ENCODE measurements around the gene PNKD.

The PNKD gene

GRCh38 chr2:218345491-218346236 lies 75.3 kb downstream of the PNKD start:
- DNase-seq = no peak

- DNase-seq = no peak
Observed at GRCh38 chr2:218347172-218347571, 76.9 kb downstream of the PNKD start.

- no peak for DNase-seq
Observed at GRCh38 chr2:218354045-218354444, 83.7 kb downstream of the PNKD start.

- DNase-seq = no peak
Observed at GRCh38 chr2:218354850-218355443, 84.6 kb downstream of the PNKD start.

GRCh38 chr2:218357236-218358177 lies 87.2 kb downstream of the PNKD start:
- no peak for DNase-seq

- DNase-seq = no peak
Observed at GRCh38 chr2:218360453-218360852, 90.1 kb downstream of the PNKD start.

- DNase-seq = no peak
Observed at GRCh38 chr2:218362606-218363005, 92.3 kb downstream of the PNKD start.

- DNase-seq = no peak
Observed at GRCh38 chr2:218363736-218364135, 93.4 kb downstream of the PNKD start.

- no peak for DNase-seq
Observed at GRCh38 chr2:218364196-218364595, 93.9 kb downstream of the PNKD start.

- no peak for DNase-seq
Observed at GRCh38 chr2:218366621-218367414, 96.5 kb downstream of the PNKD start.

- no peak for DNase-seq
Observed at GRCh38 chr2:218367415-218368149, 97.3 kb downstream of the PNKD start.

GRCh38 chr2:218368150-218368528 lies 97.8 kb downstream of the PNKD start:
- no peak for DNase-seq

- peak; percentile 48 for DNase-seq
Observed at GRCh38 chr2:218368621-218369153, 98.4 kb downstream of the PNKD start.

- DNase-seq = peak; percentile 41
Observed at GRCh38 chr2:218369330-218369729, 99.0 kb downstream of the PNKD start.

GRCh38 chr2:218370410-218371063 lies 100.2 kb downstream of the PNKD start:
- no peak for DNase-seq

GRCh38 chr2:218371983-218372350 lies 101.6 kb downstream of the PNKD start:
- no peak for DNase-seq

GRCh38 chr2:218374795-218375194 lies 104.5 kb downstream of the PNKD start:
- no peak for DNase-seq

GRCh38 chr2:218375212-218375611 lies 104.9 kb downstream of the PNKD start:
- DNase-seq = no peak

- DNase-seq = no peak
Observed at GRCh38 chr2:218378053-218378452, 107.7 kb downstream of the PNKD start.

GRCh38 chr2:218381916-218382366 lies 111.6 kb downstream of the PNKD start, which contains the start of gene SLC11A1:
SLC11A1 (plus strand) TSS chr2:218382273; CDS start chr2:218382369, 96 bp downstream.
- no peak for DNase-seq

- DNase-seq = no peak
Observed at GRCh38 chr2:218382785-218383184, 112.5 kb downstream of the PNKD start.

All from NCI-H1092 (cell line).